ENCODE data around the gene CATSPERD. TPM values are rescaled to one million over a fixed set of nuclear protein-coding genes. Genes with fewer than 3 reads are reported as not detected.

The CATSPERD gene
- total and polyA plus RNA-seq, 2 of the 4 experiments (the other 2 are of a cell fraction) = not detected

GRCh38 chr19:5686326-5686646 is 34.2 kb upstream of the CATSPERD start:
- TF ChIP-seq RCOR1 (IDR thresholded peaks at IDR 0.05; ENCODE audit: insufficient replicate concordance, low read length) = no peak
- TF ChIP-seq FOS (IDR thresholded peaks at IDR 0.05; ENCODE audit: low read depth, low read length) = no peak
- no peak for TF ChIP-seq RFX5 (IDR thresholded peaks at IDR 0.05; ENCODE audit: low read depth, low read length)
- no peak for TF ChIP-seq ELK1 (IDR thresholded peaks at IDR 0.05; ENCODE audit: borderline replicate concordance, low read depth, low read length)
- no peak for TF ChIP-seq POLR2A (IDR thresholded peaks at IDR 0.05; ENCODE audit: low read depth, low read length)
- no peak for TF ChIP-seq RAD21 (IDR thresholded peaks at IDR 0.05; ENCODE audit: low read length)
- no peak for TF ChIP-seq MXI1 (IDR thresholded peaks at IDR 0.05; ENCODE audit: borderline replicate concordance, low read depth, low read length)
- TF ChIP-seq USF2 (IDR thresholded peaks at IDR 0.05; ENCODE audit: low read depth, low read length) = no peak
- TF ChIP-seq CTCF (conservative IDR thresholded peaks at IDR 0.05; ENCODE audit: low read depth, low read length) = no peak
- TF ChIP-seq MAFK (IDR thresholded peaks at IDR 0.05; ENCODE audit: low read depth, low read length) = no peak
- TF ChIP-seq CEBPB (IDR thresholded peaks at IDR 0.05; ENCODE audit: low read depth, low read length) = no peak
- TF ChIP-seq MAZ (IDR thresholded peaks at IDR 0.05; ENCODE audit: borderline replicate concordance, low read depth, low read length) = no peak
- TF ChIP-seq BHLHE40 (IDR thresholded peaks at IDR 0.05; ENCODE audit: low read depth, low read length) = no peak
- TF ChIP-seq CHD1 (IDR thresholded peaks at IDR 0.05; ENCODE audit: low read depth, low read length) = no peak
- Histone ChIP-seq H3K14ac (replicated peaks; ENCODE audit: low read depth, low read length) (no peak overlapping the region), H3K23ac (ENCODE audit: low read depth, low read length) (no peak overlapping the region), H3K4ac (ENCODE audit: low read depth, low read length) (no peak overlapping the region), H3K27me3 (ENCODE audit: control insufficient read depth, insufficient read depth, low read length) (no peaks in the 10 kb centered on the region), H3K18ac (ENCODE audit: low read depth, low read length) (no peak overlapping the region), H2BK15ac (ENCODE audit: low read depth, low read length) (no peak overlapping the region), H4K5ac (ENCODE audit: low read depth, low read length) (no peak overlapping the region), H2AK9ac (replicated peaks; ENCODE audit: low read depth, low read length, poor library complexity) (no peak overlapping the region), H3K9me3 (ENCODE audit: control insufficient read depth, insufficient read depth, low read length) (no peaks in the 10 kb centered on the region), H2BK120ac (ENCODE audit: low read depth, low read length) (no peak overlapping the region), H4K20me1 (ENCODE audit: insufficient read depth, low read length) (peaks cover 12% of the 10 kb centered on the region), H4K8ac (ENCODE audit: low read depth in 2 of 2, low read length in 2 of 2) (peak overlapping the region in 1 of 2 experiments; percentile 42; a peak in 1 of 4 replicates), H3K4me3 (ENCODE audit: insufficient read depth, low read depth, low read length) (peak overlapping the region; percentile 65), H3K79me1 (ENCODE audit: low read depth in 1 of 2, low read length in 2 of 2) (peaks cover 2 to 10% of the 10 kb centered on the region in 2 experiments; a peak in 2 of 4 replicates), H3K36me3 (ENCODE audit: control insufficient read depth, insufficient read depth, low read length) (peaks cover 3% of the 10 kb centered on the region; the same call in 1 of the 2 replicates), H3K4me2 (ENCODE audit: low read depth, low read length) (peak overlapping the region; percentile 60), H2BK20ac (ENCODE audit: low read depth, low read length) (no peak overlapping the region), H2BK5ac (ENCODE audit: low read depth, low read length, poor library complexity, severe bottlenecking) (no peak overlapping the region), H3K27ac (ENCODE audit: insufficient read depth, low read length) (no peak overlapping the region), H2AFZ (replicated peaks; ENCODE audit: low read length, poor library complexity) (peak overlapping the region; percentile 99), H2AK5ac (ENCODE audit: low read depth, low read length) (0 out of 2 replicates have a peak overlapping the region, but pooled peaks have one; percentile 13), H3K4me1 (ENCODE audit: control insufficient read depth, insufficient read depth, low read length) (peaks cover 2% of the 10 kb centered on the region; the same call in 1 of the 2 replicates), H3K56ac (ENCODE audit: extremely low read depth, insufficient read depth, low read length) (no peak overlapping the region), H3K9ac (ENCODE audit: low read depth, low read length) (no peak overlapping the region), H3K9me1 (ENCODE audit: insufficient read depth, low read length) (peaks cover 3% of the 10 kb centered on the region; the same call in 1 of the 2 replicates), H4K91ac (ENCODE audit: insufficient read depth, low read depth, low read length) (no peak overlapping the region)
- ChIA-PET POLR2A (ENCODE audit: unreplicated experiment) (interaction anchor here (0.7 kb wide), 1 partner anchor 34 kb away, joined by 5 read pairs; the partner anchor contains the start of gene CATSPERD), CTCF (interaction anchor here (0.6 to 1.5 kb wide), 2 partner anchors 32 to 104 kb away, joined by 3 to 4 read pairs; partner anchors contain the start of gene DUS3L)
- in situ Hi-C loops (cut with MboI; ENCODE audit: low sequenced_read_pairs) = no loop called here
- dilution Hi-C loops (cut with HindIII; ENCODE audit: low sequenced_read_pairs, unreplicated experiment) = no loop called here
- intact Hi-C loops (cut with micrococcal nuclease) = no loop called here
- DNase-seq (no peak), ATAC-seq (ENCODE audit: low read depth) (no peak)
- WGBS, 2 experiments (ENCODE audit: extremely low coverage in 2 of 2, insufficient read length in 1 of 2) = 45% methylated on average over 4 of the region's 16 CpGs; no CpG with 5 or more reads in 1 of the 2 experiments
- BruUV-seq (replicated peaks) = no TSS peak
